ENCODE measurements around the gene LRP1-AS.

DNA sequence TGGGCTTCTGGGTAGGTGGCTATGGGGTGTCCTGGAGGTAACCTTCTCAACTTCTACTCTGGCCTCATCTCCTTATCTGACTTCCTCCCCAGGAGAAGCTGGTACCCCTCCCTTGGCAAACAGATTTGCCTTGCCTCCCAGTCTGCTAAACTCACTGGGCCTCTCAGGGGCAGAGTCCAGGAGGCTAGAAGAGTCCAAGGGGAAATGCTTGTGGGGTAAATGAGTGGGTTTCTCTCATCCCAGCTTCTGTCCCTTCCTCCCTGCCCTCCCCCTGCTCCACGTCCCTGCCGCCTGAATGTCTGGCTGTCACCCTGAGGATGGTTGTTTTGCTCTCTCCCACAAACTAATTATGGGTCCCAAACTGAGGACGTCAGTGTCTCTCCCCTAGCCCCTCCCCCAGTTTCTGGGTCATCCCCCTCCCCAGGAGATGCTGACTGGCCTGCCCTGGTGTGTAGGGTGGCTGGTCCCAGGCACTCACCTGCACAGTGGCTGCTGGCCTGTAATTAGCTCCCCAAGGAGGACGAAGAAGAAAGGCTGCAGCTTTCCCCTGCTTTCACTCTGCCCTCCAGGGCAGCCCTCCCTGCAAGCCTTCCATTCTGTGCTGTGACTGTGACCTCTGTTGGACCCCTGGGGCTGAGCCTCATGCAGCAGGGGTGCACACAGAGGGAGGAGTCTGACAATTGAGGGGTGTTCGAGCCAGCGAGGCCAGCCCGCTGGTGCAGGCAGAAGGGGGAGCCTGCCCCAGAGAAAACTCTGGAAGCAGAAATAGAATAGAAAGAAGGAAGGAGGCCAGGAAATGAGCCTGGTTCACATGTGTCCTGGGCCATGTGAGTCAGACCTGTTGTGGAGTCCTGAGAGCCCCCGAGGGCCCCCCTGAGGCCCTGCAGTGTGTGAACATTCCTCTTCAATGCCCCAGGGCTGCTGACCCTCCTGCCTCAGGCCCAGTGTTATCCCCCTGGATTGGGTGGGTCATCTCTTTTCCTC is at the start of gene LRP1-AS:
- TF ChIP-seq, protein P1, sequence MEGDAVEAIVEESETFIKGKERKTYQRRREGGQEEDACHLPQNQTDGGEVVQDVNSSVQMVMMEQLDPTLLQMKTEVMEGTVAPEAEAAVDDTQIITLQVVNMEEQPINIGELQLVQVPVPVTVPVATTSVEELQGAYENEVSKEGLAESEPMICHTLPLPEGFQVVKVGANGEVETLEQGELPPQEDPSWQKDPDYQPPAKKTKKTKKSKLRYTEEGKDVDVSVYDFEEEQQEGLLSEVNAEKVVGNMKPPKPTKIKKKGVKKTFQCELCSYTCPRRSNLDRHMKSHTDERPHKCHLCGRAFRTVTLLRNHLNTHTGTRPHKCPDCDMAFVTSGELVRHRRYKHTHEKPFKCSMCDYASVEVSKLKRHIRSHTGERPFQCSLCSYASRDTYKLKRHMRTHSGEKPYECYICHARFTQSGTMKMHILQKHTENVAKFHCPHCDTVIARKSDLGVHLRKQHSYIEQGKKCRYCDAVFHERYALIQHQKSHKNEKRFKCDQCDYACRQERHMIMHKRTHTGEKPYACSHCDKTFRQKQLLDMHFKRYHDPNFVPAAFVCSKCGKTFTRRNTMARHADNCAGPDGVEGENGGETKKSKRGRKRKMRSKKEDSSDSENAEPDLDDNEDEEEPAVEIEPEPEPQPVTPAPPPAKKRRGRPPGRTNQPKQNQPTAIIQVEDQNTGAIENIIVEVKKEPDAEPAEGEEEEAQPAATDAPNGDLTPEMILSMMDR (IDR thresholded peaks at IDR 0.05) = no peak
- TF ChIP-seq POLR2AphosphoS5 (IDR thresholded peaks at IDR 0.05; ENCODE audit: low read depth, low read length) (no peak), TCF7L2 (IDR thresholded peaks at IDR 0.05; ENCODE audit: low read depth, low read length) (no peak), SIN3A (IDR thresholded peaks at IDR 0.05; ENCODE audit: borderline replicate concordance, insufficient read depth, low read depth, low read length) (no peak)
- TF ChIP-seq, protein P2, sequence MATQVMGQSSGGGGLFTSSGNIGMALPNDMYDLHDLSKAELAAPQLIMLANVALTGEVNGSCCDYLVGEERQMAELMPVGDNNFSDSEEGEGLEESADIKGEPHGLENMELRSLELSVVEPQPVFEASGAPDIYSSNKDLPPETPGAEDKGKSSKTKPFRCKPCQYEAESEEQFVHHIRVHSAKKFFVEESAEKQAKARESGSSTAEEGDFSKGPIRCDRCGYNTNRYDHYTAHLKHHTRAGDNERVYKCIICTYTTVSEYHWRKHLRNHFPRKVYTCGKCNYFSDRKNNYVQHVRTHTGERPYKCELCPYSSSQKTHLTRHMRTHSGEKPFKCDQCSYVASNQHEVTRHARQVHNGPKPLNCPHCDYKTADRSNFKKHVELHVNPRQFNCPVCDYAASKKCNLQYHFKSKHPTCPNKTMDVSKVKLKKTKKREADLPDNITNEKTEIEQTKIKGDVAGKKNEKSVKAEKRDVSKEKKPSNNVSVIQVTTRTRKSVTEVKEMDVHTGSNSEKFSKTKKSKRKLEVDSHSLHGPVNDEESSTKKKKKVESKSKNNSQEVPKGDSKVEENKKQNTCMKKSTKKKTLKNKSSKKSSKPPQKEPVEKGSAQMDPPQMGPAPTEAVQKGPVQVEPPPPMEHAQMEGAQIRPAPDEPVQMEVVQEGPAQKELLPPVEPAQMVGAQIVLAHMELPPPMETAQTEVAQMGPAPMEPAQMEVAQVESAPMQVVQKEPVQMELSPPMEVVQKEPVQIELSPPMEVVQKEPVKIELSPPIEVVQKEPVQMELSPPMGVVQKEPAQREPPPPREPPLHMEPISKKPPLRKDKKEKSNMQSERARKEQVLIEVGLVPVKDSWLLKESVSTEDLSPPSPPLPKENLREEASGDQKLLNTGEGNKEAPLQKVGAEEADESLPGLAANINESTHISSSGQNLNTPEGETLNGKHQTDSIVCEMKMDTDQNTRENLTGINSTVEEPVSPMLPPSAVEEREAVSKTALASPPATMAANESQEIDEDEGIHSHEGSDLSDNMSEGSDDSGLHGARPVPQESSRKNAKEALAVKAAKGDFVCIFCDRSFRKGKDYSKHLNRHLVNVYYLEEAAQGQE (IDR thresholded peaks at IDR 0.05; ENCODE audit: insufficient read depth in 1 of 2, low read depth in 2 of 2, low read length in 1 of 2) = no peak
